Right cardiac atrium (tissue), 5 donors: ENCODE data around the gene FABP2. TPM values are rescaled to one million over a fixed set of nuclear protein-coding genes. Genes with fewer than 3 reads are reported as not detected.
"Not testable (repeated sequence)": the region's sequence is repeated elsewhere in the genome, so short reads cannot be mapped to it uniquely, and the experiment has no call there.

Experiments used
- ATAC-seq, 2 donors: fragments of 200-7000 bp; cut with Tn5 transposase; one replicate each; pipeline versions ENCODE4 v1.8.0 to v1.9.1; 2020; ENCODE audit warnings: moderate library complexity in 2 of 2, mild to moderate bottlenecking in 1 of 2
- DNase-seq, 3 donors: peaks; one replicate each; pipeline ENCODE4 v3.0.0-alpha.2; 2020
- H3K27ac ChIP-seq: one replicate; pipeline ENCODE4 v1.5.1; 2013; ENCODE audit warnings: mild to moderate bottlenecking, low read length, control low read depth, moderate library complexity
- H3K27me3 ChIP-seq: one replicate; pipeline ENCODE4 v1.6.1; 2013; ENCODE audit not compliant: control insufficient read depth, insufficient read depth
- H3K4me1 ChIP-seq: one replicate; pipeline ENCODE4 v1.6.1; 2013; ENCODE audit warnings: low read length; ENCODE audit not compliant: control insufficient read depth, insufficient read depth
- H3K4me3 ChIP-seq: one replicate; pipeline ENCODE4 v1.5.1; 2013; ENCODE audit warnings: low read length, control low read depth
- H3K9me3 ChIP-seq: one replicate; pipeline ENCODE4 v1.6.1; 2013; ENCODE audit warnings: low read length; ENCODE audit not compliant: control insufficient read depth
- WGBS: extraction: QIAGEN DNeasy Blood & Tissue Kit; methylation state at CpG from one replicate; pipeline ENCODE4 v1.1.7; 2013; 5-methylcytosine and 5-hydroxymethylcytosine counted together
- intact Hi-C, 4 donors: fragments of 100-400 bp; cut with DNase I; formaldehyde crosslinking; loops; one replicate each; pipeline versions ENCODE4 v1.11.0 to v1.14.0; 2022 to 2023
- polyA plus RNA-seq: library from polyadenylated mRNA; stranded (reverse); fragments of 200-250 nt; gene quantifications from one replicate; pipeline ENCODE4 v1.2.3, GENCODE V29; 2013
- total RNA-seq, 4 donors: library from RNA; stranded (reverse); fragmentation: NEBNext Ultra II Directional; extraction: Animal tissue kit (Norgen Biotek cat#: 25700); gene quantifications; one replicate each; pipeline ENCODE4 v1.2.1, GENCODE V29; 2021
- donor health status: healthy with polysubstance abuse.
- donor health status: DM: no; HTN: yes; CAD: no.
- donor health status: DM: no; HTN: no; CAD: no.
- donor health status: DM: no; HTN: yes; CAD: no; lungs with severe emphysema.
- donor health status: DM: yes; HTN: yes; CAD: no.

The FABP2 gene
- total and polyA plus RNA-seq, 5 donors: 0.63 TPM; not detected in 4

- H3K4me3 ChIP-seq, H3K9me3 ChIP-seq, ATAC-seq, H3K27ac ChIP-seq, H3K27me3 ChIP-seq, H3K4me1 ChIP-seq, intact Hi-C loops, DNase-seq: not testable (repeated sequence)
- 88% methylated on average over 1 of the region's 1 CpG for WGBS
Measured at GRCh38 chr4:119348169-119348568, 26.2 kb upstream of the FABP2 start.

DNA sequence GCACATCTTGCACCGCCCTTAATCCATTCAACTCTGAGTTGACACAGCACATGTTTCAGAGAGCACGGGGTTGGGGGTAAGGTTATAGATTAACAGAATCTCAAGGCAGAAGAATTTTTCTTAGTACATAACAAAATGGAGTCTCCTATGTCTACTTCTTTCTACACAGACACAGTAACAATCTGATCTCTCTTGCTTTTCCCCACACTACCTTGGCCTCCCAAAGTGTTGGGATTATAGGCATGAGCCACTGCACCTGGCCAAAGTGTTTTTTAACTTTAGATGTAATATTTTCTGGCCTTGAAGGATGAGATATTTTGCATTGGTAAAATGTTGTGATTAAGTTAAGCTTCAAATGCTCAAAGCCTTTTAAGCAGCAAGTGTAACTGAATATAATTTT, 21.4 kb upstream of the FABP2 start:
- ATAC-seq, intact Hi-C loops, H3K9me3 ChIP-seq, H3K4me1 ChIP-seq, H3K4me3 ChIP-seq, H3K27me3 ChIP-seq, DNase-seq, H3K27ac ChIP-seq: not testable (repeated sequence)
- no CpG with 5 or more reads among the region's 2 CpGs for WGBS

GRCh38 chr4:119339895-119340294, 18.0 kb upstream of the FABP2 start:
- ATAC-seq, H3K9me3 ChIP-seq, DNase-seq, H3K4me1 ChIP-seq, H3K27ac ChIP-seq, H3K27me3 ChIP-seq, intact Hi-C loops, H3K4me3 ChIP-seq: not testable (repeated sequence)

- H3K9me3 ChIP-seq: no peaks in the 10 kb centered on the region
- H3K4me3 ChIP-seq: no peak overlapping the region
- no peaks in the 10 kb centered on the region for H3K4me1 ChIP-seq
- H3K27ac ChIP-seq: no peak overlapping the region
- H3K27me3 ChIP-seq: no peaks in the 10 kb centered on the region
- intact Hi-C loops: no loop called here
- WGBS: 57% methylated on average over 1 of the region's 1 CpG
- ATAC-seq: peak; percentile 55 to 69
- no peak for DNase-seq
Measured at GRCh38 chr4:119337010-119337409, 15.1 kb upstream of the FABP2 start.

DNA sequence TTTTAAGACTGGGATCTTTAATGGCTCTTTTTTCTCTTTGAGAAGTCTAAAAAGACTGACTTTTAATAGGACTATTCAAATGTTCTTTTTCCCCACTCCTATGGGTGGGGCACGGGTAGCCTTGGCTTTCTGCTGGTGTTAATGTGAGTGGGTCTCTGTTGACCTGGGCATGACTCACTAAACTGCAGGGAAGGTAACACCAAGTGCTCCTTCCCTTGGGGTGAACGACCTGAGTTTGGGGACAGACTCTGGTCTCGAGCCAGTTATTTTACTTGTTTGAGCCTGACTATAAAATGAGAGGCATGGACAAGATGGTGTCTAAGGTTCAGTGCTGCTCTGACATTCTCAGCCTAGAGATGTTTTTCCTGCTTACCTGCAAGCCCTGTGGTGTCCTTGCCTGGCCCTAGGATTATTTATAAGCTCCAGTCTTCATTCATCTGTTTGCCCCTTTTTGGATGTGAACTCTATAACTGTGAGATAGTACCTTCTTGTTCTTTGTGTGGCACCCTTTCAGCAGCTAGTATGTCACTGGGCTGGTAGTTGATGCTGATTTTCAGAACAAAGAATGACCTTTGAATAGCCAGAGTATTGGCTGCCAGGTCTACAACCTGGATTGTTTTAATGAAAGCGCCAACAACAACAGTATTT, 14.5 kb upstream of the FABP2 start:
- H3K4me1 ChIP-seq, H3K4me3 ChIP-seq, H3K9me3 ChIP-seq, DNase-seq, H3K27me3 ChIP-seq, intact Hi-C loops, H3K27ac ChIP-seq: not testable (repeated sequence)
- peak in 1 of 2 donors; percentile 73 for ATAC-seq
- 89% methylated on average over 3 of the region's 4 CpGs for WGBS

GRCh38 chr4:119329835-119330620, 8.1 kb upstream of the FABP2 start:
- no peak for DNase-seq
- H3K4me1 ChIP-seq: no peaks in the 10 kb centered on the region
- WGBS: 53% methylated on average over 2 of the region's 2 CpGs
- intact Hi-C loops: no loop called here
- ATAC-seq: peak in 1 of 2 donors; percentile 55
- no peaks in the 10 kb centered on the region for H3K9me3 ChIP-seq
- H3K4me3 ChIP-seq: no peak overlapping the region
- no peaks in the 10 kb centered on the region for H3K27me3 ChIP-seq
- H3K27ac ChIP-seq: no peak overlapping the region

- Histone ChIP-seq H3K27me3 (no peaks in the 10 kb centered on the region), H3K4me3 (no peak overlapping the region), H3K9me3 (no peaks in the 10 kb centered on the region), H3K27ac (no peak overlapping the region), H3K4me1 (no peaks in the 10 kb centered on the region)
- intact Hi-C loops: no loop called here
- DNase-seq: no peak
- 74% methylated on average over 2 of the region's 2 CpGs for WGBS
- no peak for ATAC-seq
Measured at GRCh38 chr4:119328695-119329094, 6.8 kb upstream of the FABP2 start.

- Histone ChIP-seq H3K4me3 (no peak overlapping the region), H3K27ac (no peak overlapping the region), H3K27me3 (no peaks in the 10 kb centered on the region), H3K9me3 (no peaks in the 10 kb centered on the region), H3K4me1 (no peaks in the 10 kb centered on the region)
- intact Hi-C loops: loop anchor here in 1 of 4 donors (10.0 kb wide), 1 partner anchor 727 kb away; no protein-coding TSS in a partner anchor
- no peak for ATAC-seq
- 44% methylated on average over 2 of the region's 2 CpGs for WGBS
- no peak for DNase-seq
Measured at GRCh38 chr4:119317990-119318389, 3.9 kb downstream of the FABP2 start.

DNA sequence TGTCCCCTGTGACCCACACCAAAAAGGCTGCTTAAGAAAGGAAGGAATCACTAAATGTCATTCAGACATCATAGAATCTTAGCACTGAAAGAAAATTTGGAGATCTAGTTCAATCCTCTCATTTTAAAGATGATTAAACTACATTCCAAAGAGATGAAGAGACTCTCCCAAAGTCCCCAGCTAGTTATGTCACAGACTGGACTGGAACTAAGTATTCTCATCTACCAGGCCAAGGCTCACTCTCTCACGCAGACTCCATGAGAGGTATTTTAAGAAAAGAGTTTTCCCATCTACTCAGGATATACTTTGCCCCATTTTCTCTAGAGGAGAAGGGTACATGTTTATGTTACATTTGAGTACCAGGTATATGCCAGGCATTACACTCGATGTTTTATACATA, 6.9 kb downstream of the FABP2 start:
- intact Hi-C loops: loop anchor here in 1 of 4 donors (10.0 kb wide), 1 partner anchor 730 kb away; no protein-coding TSS in a partner anchor
- Histone ChIP-seq H3K4me3 (no peak overlapping the region), H3K4me1 (no peaks in the 10 kb centered on the region), H3K9me3 (no peaks in the 10 kb centered on the region), H3K27ac (no peak overlapping the region), H3K27me3 (no peaks in the 10 kb centered on the region)
- DNase-seq: no peak
- ATAC-seq: no peak
- 76% methylated on average over 2 of the region's 2 CpGs for WGBS

GRCh38 chr4:119314356-119314755, 7.6 kb downstream of the FABP2 start:
- no peak for DNase-seq

GRCh38 chr4:119313237-119313636, 8.7 kb downstream of the FABP2 start:
- Histone ChIP-seq H3K27ac (no peak overlapping the region), H3K27me3 (no peaks in the 10 kb centered on the region), H3K4me3 (no peak overlapping the region), H3K9me3 (no peaks in the 10 kb centered on the region), H3K4me1 (no peaks in the 10 kb centered on the region)
- intact Hi-C loops: loop anchor here in 1 of 4 donors (10.0 kb wide), 1 partner anchor 732 kb away; no protein-coding TSS in a partner anchor
- DNase-seq: no peak
- no peak for ATAC-seq

More at GRCh38 chr4:119314356-119314755, 7.6 kb downstream of the FABP2 start:
- H3K9me3 ChIP-seq: no peaks in the 10 kb centered on the region
- H3K27ac ChIP-seq: no peak overlapping the region
- WGBS: 21% methylated on average over 4 of the region's 4 CpGs
- H3K27me3 ChIP-seq: no peaks in the 10 kb centered on the region
- intact Hi-C loops: loop anchor here in 1 of 4 donors (10.0 kb wide), 1 partner anchor 730 kb away; no protein-coding TSS in a partner anchor
- no peak overlapping the region for H3K4me3 ChIP-seq
- peak; percentile 67 to 71 for ATAC-seq
- H3K4me1 ChIP-seq: no peaks in the 10 kb centered on the region
